Natural killer cell treated with Interleukin-12 subunit alpha and Interleukin-12 subunit beta and Interleukin-15 and Interleukin-18, amount 100 ng/mL, for 72 hours (primary cell): ENCODE measurements around the gene PANK4. TPM values are rescaled to one million over a fixed set of nuclear protein-coding genes. Genes with fewer than 3 reads are reported as not detected.

Experiments
- ATAC-seq, 2 donors: fragments of 150-1000 bp; cut with Tn5 transposase in 1 of 2; sonication (Bioruptor Pico), chemical (Tn5 transposase) in 1 of 2; 2 replicates each; pipeline ENCODE4 v1.10.0; 2021
- DNase-seq: peaks from one replicate; pipeline ENCODE4 v3.0.0; 2022; ENCODE audit warnings: low spot score
- H3K27ac Mint-ChIP-seq, 2 donors: 1 replicate in 1 of 2; 2 replicates in 1 of 2; pipeline ENCODE4 v1.8.0; 2022; ENCODE audit warnings: mixed read lengths in 2 of 2, mild to moderate bottlenecking in 1 of 2, moderate library complexity in 1 of 2
- H3K27me3 Mint-ChIP-seq, 2 donors: 1 replicate in 1 of 2; 2 replicates in 1 of 2; pipeline ENCODE4 v1.8.0; 2022; ENCODE audit warnings: mixed read lengths in 2 of 2
- H3K36me3 Mint-ChIP-seq: one replicate; pipeline ENCODE4 v1.8.0; 2022; ENCODE audit warnings: mixed read lengths
- H3K4me1 Mint-ChIP-seq, 2 donors: 1 replicate in 1 of 2; 2 replicates in 1 of 2; pipeline ENCODE4 v1.8.0; 2022; ENCODE audit warnings: low read depth in 2 of 2, mixed read lengths in 2 of 2, mild to moderate bottlenecking in 1 of 2
- H3K4me3 Mint-ChIP-seq: one replicate; pipeline ENCODE4 v1.8.0; 2022; ENCODE audit warnings: mixed read lengths
- H3K9me3 Mint-ChIP-seq: 2 replicates; pipeline ENCODE4 v1.8.0; 2022; ENCODE audit warnings: mixed read lengths
- total RNA-seq, 2 donors: library from RNA; stranded (reverse); gene quantifications; one replicate each; pipeline ENCODE4 v1.2.3, GENCODE V29; 2022

The PANK4 gene
- total RNA-seq, 2 donors from 2014 or later = 37.7 to 70.5 TPM

GRCh38 chr1:2494323-2494693 is 32.1 kb downstream of the PANK4 start:
- no peaks in the 10 kb centered on the region for H3K36me3 Mint-ChIP-seq
- H3K27me3 Mint-ChIP-seq = no peaks in the 10 kb centered on the region
- peaks cover 15 to 21% of the 10 kb centered on the region in 2 donors for H3K4me1 Mint-ChIP-seq
- H3K9me3 Mint-ChIP-seq = no peaks in the 10 kb centered on the region
- ATAC-seq (no peak), DNase-seq (no peak)
- H3K4me3 Mint-ChIP-seq = no peak overlapping the region
- peak overlapping the region in 1 of 2 donors; percentile 33 for H3K27ac Mint-ChIP-seq

GRCh38 chr1:2493691-2494322 is 32.6 kb downstream of the PANK4 start:
- Mint-ChIP-seq H3K27ac (peak overlapping the region; percentile 29 to 33), H3K4me1 (peaks cover 15 to 21% of the 10 kb centered on the region in 2 donors), H3K9me3 (peaks cover 2% of the 10 kb centered on the region), H3K27me3 (no peaks in the 10 kb centered on the region), H3K36me3 (peaks cover 3% of the 10 kb centered on the region), H3K4me3 (no peak overlapping the region)
- DNase-seq (no peak), ATAC-seq (no peak)

- Mint-ChIP-seq H3K27me3 (no peaks in the 10 kb centered on the region), H3K27ac (no peak overlapping the region), H3K4me1 (peaks cover 15 to 21% of the 10 kb centered on the region in 2 donors), H3K36me3 (peaks cover 8% of the 10 kb centered on the region), H3K4me3 (no peak overlapping the region), H3K9me3 (peaks cover 7% of the 10 kb centered on the region)
- DNase-seq = no peak
- no peak for ATAC-seq
These were observed 33.2 kb downstream of the PANK4 start for GRCh38 chr1:2493218-2493617.

- Mint-ChIP-seq H3K27ac (no peak overlapping the region), H3K9me3 (peaks cover 7% of the 10 kb centered on the region), H3K36me3 (peaks cover 14% of the 10 kb centered on the region), H3K4me3 (no peak overlapping the region), H3K27me3 (no peaks in the 10 kb centered on the region), H3K4me1 (peaks cover 15 to 21% of the 10 kb centered on the region in 2 donors)
- DNase-seq = no peak
- ATAC-seq = no peak
These were observed 34.3 kb downstream of the PANK4 start for GRCh38 chr1:2492091-2492490.

GRCh38 chr1:2489615-2490014 is 36.8 kb downstream of the PANK4 start:
- peaks cover 14% of the 10 kb centered on the region for H3K36me3 Mint-ChIP-seq
- H3K27ac Mint-ChIP-seq = no peak overlapping the region
- ATAC-seq = no peak
- peaks cover 9 to 15% of the 10 kb centered on the region in 2 donors for H3K4me1 Mint-ChIP-seq
- H3K27me3 Mint-ChIP-seq = no peaks in the 10 kb centered on the region
- no peak for DNase-seq
- no peak overlapping the region for H3K4me3 Mint-ChIP-seq
- H3K9me3 Mint-ChIP-seq = peaks cover 7% of the 10 kb centered on the region

GRCh38 chr1:2488688-2489087 is 37.7 kb downstream of the PANK4 start:
- peaks cover 9 to 13% of the 10 kb centered on the region in 2 donors for H3K4me1 Mint-ChIP-seq
- no peak overlapping the region for H3K27ac Mint-ChIP-seq
- no peaks in the 10 kb centered on the region for H3K27me3 Mint-ChIP-seq
- no peak for DNase-seq
- no peak overlapping the region for H3K4me3 Mint-ChIP-seq
- no peak for ATAC-seq
- peaks cover 7% of the 10 kb centered on the region for H3K9me3 Mint-ChIP-seq
- peaks cover 14% of the 10 kb centered on the region for H3K36me3 Mint-ChIP-seq

- DNase-seq (no peak), ATAC-seq (no peak)
- no peak overlapping the region for H3K4me3 Mint-ChIP-seq
- peaks cover 6% of the 10 kb centered on the region in 2 donors for H3K4me1 Mint-ChIP-seq
- no peaks in the 10 kb centered on the region for H3K27me3 Mint-ChIP-seq
- H3K27ac Mint-ChIP-seq = no peak overlapping the region
- peaks cover 7% of the 10 kb centered on the region for H3K9me3 Mint-ChIP-seq
- H3K36me3 Mint-ChIP-seq = peaks cover 14% of the 10 kb centered on the region
These were observed 39.8 kb downstream of the PANK4 start for GRCh38 chr1:2486558-2486957.

- DNase-seq = no peak
- peaks cover 7% of the 10 kb centered on the region for H3K9me3 Mint-ChIP-seq
- peaks cover 14% of the 10 kb centered on the region for H3K36me3 Mint-ChIP-seq
- H3K4me3 Mint-ChIP-seq = no peak overlapping the region
- peaks cover 6% of the 10 kb centered on the region in 2 donors for H3K4me1 Mint-ChIP-seq
- H3K27ac Mint-ChIP-seq = no peak overlapping the region
- no peaks in the 10 kb centered on the region for H3K27me3 Mint-ChIP-seq
- ATAC-seq = no peak
These were observed 40.4 kb downstream of the PANK4 start for GRCh38 chr1:2486041-2486440.

GRCh38 chr1:2483970-2484369 is 42.4 kb downstream of the PANK4 start:
- H3K27ac Mint-ChIP-seq = no peak overlapping the region
- H3K27me3 Mint-ChIP-seq = no peaks in the 10 kb centered on the region
- no peak for ATAC-seq
- peaks cover 6% of the 10 kb centered on the region for H3K9me3 Mint-ChIP-seq
- H3K4me1 Mint-ChIP-seq = peaks cover 6% of the 10 kb centered on the region in 2 donors
- no peak for DNase-seq
- H3K36me3 Mint-ChIP-seq = peaks cover 12% of the 10 kb centered on the region
- H3K4me3 Mint-ChIP-seq = no peak overlapping the region

GRCh38 chr1:2483026-2483425 is 43.4 kb downstream of the PANK4 start:
- no peaks in the 10 kb centered on the region for H3K9me3 Mint-ChIP-seq
- H3K36me3 Mint-ChIP-seq = peaks cover 4% of the 10 kb centered on the region
- H3K27ac Mint-ChIP-seq = no peak overlapping the region
- ATAC-seq (no peak), DNase-seq (no peak)
- no peaks in the 10 kb centered on the region for H3K27me3 Mint-ChIP-seq
- peaks cover 6% of the 10 kb centered on the region in 2 donors for H3K4me1 Mint-ChIP-seq
- no peak overlapping the region for H3K4me3 Mint-ChIP-seq

GRCh38 chr1:2482588-2482987 is 43.8 kb downstream of the PANK4 start:
- no peak overlapping the region for H3K27ac Mint-ChIP-seq
- no peaks in the 10 kb centered on the region for H3K36me3 Mint-ChIP-seq
- no peaks in the 10 kb centered on the region for H3K27me3 Mint-ChIP-seq
- peaks cover 6% of the 10 kb centered on the region in 2 donors for H3K4me1 Mint-ChIP-seq
- no peak overlapping the region for H3K4me3 Mint-ChIP-seq
- no peak for DNase-seq
- H3K9me3 Mint-ChIP-seq = no peaks in the 10 kb centered on the region
- ATAC-seq = no peak

GRCh38 chr1:2481885-2482284 is 44.5 kb downstream of the PANK4 start:
- peaks cover 6% of the 10 kb centered on the region in 2 donors for H3K4me1 Mint-ChIP-seq
- H3K36me3 Mint-ChIP-seq = no peaks in the 10 kb centered on the region
- H3K9me3 Mint-ChIP-seq = no peaks in the 10 kb centered on the region
- H3K27ac Mint-ChIP-seq = no peak overlapping the region
- H3K27me3 Mint-ChIP-seq = no peaks in the 10 kb centered on the region
- DNase-seq (no peak), ATAC-seq (no peak)
- H3K4me3 Mint-ChIP-seq = no peak overlapping the region

- Mint-ChIP-seq H3K9me3 (no peaks in the 10 kb centered on the region), H3K4me3 (no peak overlapping the region), H3K36me3 (no peaks in the 10 kb centered on the region), H3K4me1 (peaks cover 6% of the 10 kb centered on the region in 2 donors), H3K27me3 (no peaks in the 10 kb centered on the region), H3K27ac (no peak overlapping the region)
- ATAC-seq = peak in 1 of 2 donors; percentile 3
- no peak for DNase-seq
These were observed 45.4 kb downstream of the PANK4 start for GRCh38 chr1:2480986-2481364.

- DNase-seq (no peak), ATAC-seq (no peak)
- Mint-ChIP-seq H3K27ac (no peak overlapping the region), H3K36me3 (no peaks in the 10 kb centered on the region), H3K4me3 (no peak overlapping the region), H3K27me3 (no peaks in the 10 kb centered on the region), H3K9me3 (no peaks in the 10 kb centered on the region), H3K4me1 (peaks cover 6% of the 10 kb centered on the region in 2 donors)
These were observed 46.0 kb downstream of the PANK4 start for GRCh38 chr1:2480236-2480985.
